Upper lobe of left lung (tissue), 4 donors: ENCODE data around the gene COX4I2.

ENCODE experiments used
- EP300 ChIP-seq, 4 donors: sonication (generic); formaldehyde crosslinking; IDR thresholded peaks; one replicate each; pipeline ENCODE4 v1.5.1; 2017; ENCODE audit warnings: antibody characterized with exemption in 4 of 4, control low read depth in 2 of 4
- POLR2A ChIP-seq, 4 donors: fragments of 450-650 bp; IDR thresholded peaks; one replicate each; pipeline ENCODE4 v1.5.1; 2016 to 2017; ENCODE audit warnings: antibody characterized with exemption in 4 of 4, mild to moderate bottlenecking in 2 of 4
- POLR2AphosphoS5 ChIP-seq, 2 donors: sonication (generic); formaldehyde crosslinking; IDR thresholded peaks; one replicate each; pipeline ENCODE4 v1.5.1; 2017; ENCODE audit warnings: antibody characterized with exemption in 2 of 2

GRCh38 chr20:31654534-31654933 lies 16.8 kb downstream of the COX4I2 start:
- TF ChIP-seq POLR2A (IDR thresholded peaks at IDR 0.05) (no peak), POLR2AphosphoS5 (IDR thresholded peaks at IDR 0.05) (no peak), EP300 (IDR thresholded peaks at IDR 0.05) (no peak)
